ENCODE data around the gene FAM186B. TPM values are rescaled to one million over a fixed set of nuclear protein-coding genes. Genes with fewer than 3 reads are reported as not detected.

Gene FAM186B
- total and polyA plus RNA-seq, 2 experiments from 2014 or later, result 0.17 to 0.69 TPM

- no peak overlapping the region for H3K27ac ChIP-seq
- H3K9me2 ChIP-seq (replicated peaks; ENCODE audit: insufficient read depth), result no peaks in the 10 kb centered on the region
- peaks cover 3% of the 10 kb centered on the region for H3K79me2 ChIP-seq
- no peaks in the 10 kb centered on the region for H3K9me3 ChIP-seq (ENCODE audit: low read depth)
- no peaks in the 10 kb centered on the region for H3K36me3 ChIP-seq (replicated peaks; ENCODE audit: insufficient read depth, low read depth)
- TF ChIP-seq CTCF (IDR thresholded peaks at IDR 0.05; ENCODE audit: poor library complexity) (no peak), EZH2 (IDR thresholded peaks at IDR 0.05; ENCODE audit: borderline replicate concordance) (no peak), EZH2phosphoT487 (IDR thresholded peaks at IDR 0.05; ENCODE audit: low read depth, severe bottlenecking, unreplicated experiment) (no peak)
- no peak overlapping the region for H2AFZ ChIP-seq
- WGBS (ENCODE audit: low lambda C conversion rate, missing lambda C conversion rate), result 58% methylated on average over 4 of the region's 4 CpGs
- no peaks in the 10 kb centered on the region for H4K20me1 ChIP-seq (ENCODE audit: insufficient read depth, poor library complexity, severe bottlenecking)
- H3K4me3 ChIP-seq, result no peak overlapping the region
- DNase-seq (ENCODE audit: low spot score), result peak; percentile 34
- no peak overlapping the region for H3K4me2 ChIP-seq
- peaks cover 2% of the 10 kb centered on the region for H3K4me1 ChIP-seq (ENCODE audit: insufficient read depth)
- no peaks in the 10 kb centered on the region for H3K27me3 ChIP-seq
Observed at GRCh38 chr12:49582850-49583249, 22.6 kb downstream of the FAM186B start.

- H2AFZ ChIP-seq, result no peak overlapping the region
- H3K4me3 ChIP-seq, result no peak overlapping the region
- H3K27ac ChIP-seq, result no peak overlapping the region
- H3K4me2 ChIP-seq, result no peak overlapping the region
- H3K27me3 ChIP-seq, result no peaks in the 10 kb centered on the region
- 93% methylated on average over 1 of the region's 1 CpG for WGBS (ENCODE audit: low lambda C conversion rate, missing lambda C conversion rate)
- no peaks in the 10 kb centered on the region for H3K36me3 ChIP-seq (replicated peaks; ENCODE audit: insufficient read depth, low read depth)
- TF ChIP-seq EZH2 (IDR thresholded peaks at IDR 0.05; ENCODE audit: borderline replicate concordance) (no peak), CTCF (IDR thresholded peaks at IDR 0.05; ENCODE audit: poor library complexity) (no peak), EZH2phosphoT487 (IDR thresholded peaks at IDR 0.05; ENCODE audit: low read depth, severe bottlenecking, unreplicated experiment) (no peak)
- no peak for DNase-seq (ENCODE audit: low spot score)
- H3K9me3 ChIP-seq (ENCODE audit: low read depth), result no peaks in the 10 kb centered on the region
- H3K9me2 ChIP-seq (replicated peaks; ENCODE audit: insufficient read depth), result no peaks in the 10 kb centered on the region
- H3K79me2 ChIP-seq, result peaks cover 3% of the 10 kb centered on the region
- H4K20me1 ChIP-seq (ENCODE audit: insufficient read depth, poor library complexity, severe bottlenecking), result no peaks in the 10 kb centered on the region
- peaks cover 2% of the 10 kb centered on the region for H3K4me1 ChIP-seq (ENCODE audit: insufficient read depth)
Observed at GRCh38 chr12:49582201-49582600, 23.2 kb downstream of the FAM186B start.

GRCh38 chr12:49580572-49581535, 24.6 kb downstream of the FAM186B start:
- H3K4me3 ChIP-seq, result no peak overlapping the region
- no peak overlapping the region for H2AFZ ChIP-seq
- no peak overlapping the region for H3K27ac ChIP-seq
- DNase-seq (ENCODE audit: low spot score), result peak; percentile 92
- H3K9me2 ChIP-seq (replicated peaks; ENCODE audit: insufficient read depth), result no peaks in the 10 kb centered on the region
- no peaks in the 10 kb centered on the region for H3K9me3 ChIP-seq (ENCODE audit: low read depth)
- peaks cover 2% of the 10 kb centered on the region for H3K4me1 ChIP-seq (ENCODE audit: insufficient read depth)
- no peaks in the 10 kb centered on the region for H4K20me1 ChIP-seq (ENCODE audit: insufficient read depth, poor library complexity, severe bottlenecking)
- TF ChIP-seq EZH2phosphoT487 (IDR thresholded peaks at IDR 0.05; ENCODE audit: low read depth, severe bottlenecking, unreplicated experiment), result no peak
- peak; percentile 79 for TF ChIP-seq CTCF (IDR thresholded peaks at IDR 0.05; ENCODE audit: poor library complexity)
- peak overlapping the region; percentile 43 for H3K4me2 ChIP-seq
- 27% methylated on average over 8 of the region's 8 CpGs for WGBS (ENCODE audit: low lambda C conversion rate, missing lambda C conversion rate)
- H3K36me3 ChIP-seq (replicated peaks; ENCODE audit: insufficient read depth, low read depth), result no peaks in the 10 kb centered on the region
- peaks cover 3% of the 10 kb centered on the region for H3K79me2 ChIP-seq
- no peaks in the 10 kb centered on the region for H3K27me3 ChIP-seq

All from hepatocyte (in vitro differentiated cells).